SU-DHL-6 (cell line): Measurements from ENCODE around the gene PILRB.

Source experiments
- CTCF ChIP-seq: fragments of 200-600 bp; sonication (generic); IDR thresholded peaks from one replicate; pipeline ENCODE4 v1.5.1; 2017; ENCODE audit warnings: antibody characterized with exemption, mild to moderate bottlenecking, low read length, moderate library complexity; ENCODE audit not compliant: insufficient read depth, poor library complexity, severe bottlenecking
- EZH2phosphoT487 ChIP-seq: fragments of 200-600 bp; sonication (generic), shearing (Covaris generic); conservative IDR thresholded peaks from 2 replicates; pipeline ENCODE4 v1.6.1; 2018; ENCODE audit warnings: mild to moderate bottlenecking, antibody characterized with exemption, low read length, moderate library complexity, mixed read lengths

DNA sequence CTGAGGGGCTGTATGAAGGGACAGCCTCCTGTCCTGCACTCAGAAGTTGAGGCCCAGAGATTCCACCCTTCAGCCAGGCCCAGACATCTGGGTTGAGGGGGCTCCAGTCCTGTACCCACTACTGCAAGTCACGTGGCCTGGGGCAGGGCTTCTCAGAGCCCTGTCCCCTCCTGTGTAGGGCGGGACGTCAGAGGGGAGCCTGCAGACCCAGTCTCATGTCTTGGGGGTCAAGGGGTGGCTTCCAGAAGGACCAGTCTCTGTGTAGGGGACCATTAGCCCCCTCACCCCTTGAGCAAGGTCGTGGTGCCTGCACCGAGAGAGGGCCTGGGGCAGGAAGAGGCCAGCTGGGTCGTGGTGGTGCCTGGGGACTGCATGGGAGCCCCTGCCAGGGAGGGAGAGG lies 14.8 kb downstream of the PILRB start:
- TF ChIP-seq CTCF (no peak), EZH2phosphoT487 (no peak)
